Prostate gland (tissue), 2 donors: ENCODE measurements around the gene CSPG4. TPM values are rescaled to one million over a fixed set of nuclear protein-coding genes. Genes with fewer than 3 reads are reported as not detected.
"Not testable (repeated sequence)": the region's sequence is repeated elsewhere in the genome, so short reads cannot be mapped to it uniquely, and the experiment has no call there.

ENCODE experiments used
- DNase-seq: peaks from one replicate; pipeline ENCODE4 v3.0.0-alpha.2; 2019; ENCODE audit warnings: low spot score
- H3K27ac ChIP-seq, 2 donors: fragments of 200-600 bp; sonication (generic); 2 replicates each; pipeline ENCODE4 v1.5.1; 2017 to 2019
- H3K27me3 ChIP-seq: fragments of 200-600 bp; sonication (generic); replicated peaks from 2 replicates; pipeline ENCODE4 v1.5.1; 2019; ENCODE audit not compliant: insufficient read depth
- H3K36me3 ChIP-seq, 2 donors: fragments of 200-600 bp; sonication (generic); 1 replicate in 1 of 2; 2 replicates in 1 of 2; pipeline versions ENCODE4 v1.5.1 to v1.8.1; 2017 to 2019
- H3K4me1 ChIP-seq: fragments of 200-600 bp; sonication (generic); replicated peaks from 2 replicates; pipeline ENCODE4 v1.5.1; 2019
- H3K4me3 ChIP-seq, 2 donors: fragments of 200-600 bp; sonication (generic); 2 replicates each; pipeline ENCODE4 v1.5.1; 2017 to 2019
- H3K9me3 ChIP-seq: fragments of 200-600 bp; sonication (generic); 2 replicates; pipeline ENCODE4 v1.5.1; 2017
- CTCF ChIP-seq, 4 experiments: fragments of 200-600 bp in 2 of 4; fragments of 450-650 bp in 2 of 4; sonication (generic) in 2 of 4; IDR thresholded peaks; 1 replicate in 3 of 4; 2 replicates in 1 of 4; pipeline ENCODE4 v1.5.1; 2016 to 2019; ENCODE audit warnings: antibody characterized with exemption in 4 of 4, mild to moderate bottlenecking in 2 of 4, moderate library complexity in 2 of 4
- POLR2A ChIP-seq: fragments of 450-650 bp; IDR thresholded peaks from one replicate; pipeline ENCODE4 v1.6.1; 2016; ENCODE audit warnings: antibody characterized with exemption, mild to moderate bottlenecking
- POLR2AphosphoS5 ChIP-seq: sonication (generic); formaldehyde crosslinking; IDR thresholded peaks from one replicate; pipeline ENCODE4 v1.6.1; 2017; ENCODE audit warnings: antibody characterized with exemption
- WGBS: methylation state at CpG from one replicate; pipeline ENCODE4 v1.1.5; 2018; 5-methylcytosine and 5-hydroxymethylcytosine counted together
- intact Hi-C: fragments of 100-400 bp; cut with DNase I; formaldehyde crosslinking; loops from one replicate; pipeline ENCODE4 v1.14.2; 2022
- total RNA-seq, 2 donors: library from RNA; depleted of rRNA; stranded (reverse); fragments of >200 nt; gene quantifications; one replicate each; pipeline ENCODE4 v1.1.0, GENCODE V29; 2016

Gene CSPG4
- total RNA-seq, 2 donors from 2014 or later: 14.3 to 29.4 TPM

- peak; percentile 63 to 85 (median 78) for TF ChIP-seq CTCF (IDR thresholded peaks at IDR 0.05)
- H3K27ac ChIP-seq, H3K36me3 ChIP-seq, H3K4me1 ChIP-seq, H3K27me3 ChIP-seq, H3K4me3 ChIP-seq, intact Hi-C loops, H3K9me3 ChIP-seq: not testable (repeated sequence)
- peak; percentile 51 for DNase-seq
- 28% methylated on average over 8 of the region's 14 CpGs for WGBS
Observed at GRCh38 chr15:75683646-75684312, 28.9 kb downstream of the CSPG4 start.

- no peak for TF ChIP-seq POLR2A
- TF ChIP-seq CTCF (IDR thresholded peaks at IDR 0.05): no peak
- no peak for TF ChIP-seq POLR2AphosphoS5
- no peak overlapping the region for H3K4me3 ChIP-seq
- 84% methylated on average over 32 of the region's 40 CpGs for WGBS
- H3K36me3 ChIP-seq: no peaks in the 10 kb centered on the region
- no peaks in the 10 kb centered on the region for H3K4me1 ChIP-seq
- H3K27me3 ChIP-seq: no peaks in the 10 kb centered on the region
- H3K9me3 ChIP-seq: no peaks in the 10 kb centered on the region
- no peak overlapping the region for H3K27ac ChIP-seq
- no peak for DNase-seq
- intact Hi-C loops: no loop called here
Observed at GRCh38 chr15:75682181-75683135, 30.2 kb downstream of the CSPG4 start.

- no peak overlapping the region for H3K4me3 ChIP-seq
- no peak for DNase-seq
- H3K27ac ChIP-seq: no peak overlapping the region
- H3K9me3 ChIP-seq: no peaks in the 10 kb centered on the region
- no peaks in the 10 kb centered on the region for H3K27me3 ChIP-seq
- H3K36me3 ChIP-seq: no peaks in the 10 kb centered on the region
- H3K4me1 ChIP-seq: no peaks in the 10 kb centered on the region
- 70% methylated on average over 11 of the region's 11 CpGs for WGBS
- no peak for TF ChIP-seq CTCF (IDR thresholded peaks at IDR 0.05)
- no peak for TF ChIP-seq POLR2AphosphoS5
- intact Hi-C loops: no loop called here
Observed at GRCh38 chr15:75680007-75680789, 32.5 kb downstream of the CSPG4 start.

- H3K27ac ChIP-seq, H3K27me3 ChIP-seq, DNase-seq, intact Hi-C loops, H3K9me3 ChIP-seq, H3K36me3 ChIP-seq, H3K4me1 ChIP-seq, H3K4me3 ChIP-seq: not testable (repeated sequence)
- 91% methylated on average over 6 of the region's 6 CpGs for WGBS
Observed at GRCh38 chr15:75678324-75678690, 34.3 kb downstream of the CSPG4 start.
